Uterus (tissue), 2 donors: ENCODE results near the gene CDC25A.

Source experiments
- CTCF ChIP-seq, 4 experiments: fragments of 200-600 bp in 2 of 4; fragments of 450-650 bp in 2 of 4; sonication (generic) in 2 of 4; IDR thresholded peaks; one replicate each; pipeline ENCODE4 v1.5.1; 2016 to 2019; ENCODE audit warnings: antibody characterized with exemption in 4 of 4, mild to moderate bottlenecking in 2 of 4, moderate library complexity in 1 of 4
- POLR2A ChIP-seq, 2 donors: fragments of 450-650 bp; IDR thresholded peaks; one replicate each; pipeline ENCODE4 v1.6.1; 2016; ENCODE audit warnings: antibody characterized with exemption in 2 of 2, mild to moderate bottlenecking in 1 of 2, moderate library complexity in 1 of 2

- no peak for TF ChIP-seq POLR2A (IDR thresholded peaks at IDR 0.05)
- no peak for TF ChIP-seq CTCF (IDR thresholded peaks at IDR 0.05)
These were observed 10.9 kb upstream of the CDC25A start for GRCh38 chr3:48199117-48199516.
